Mesothelial cell of epicardium (in vitro differentiated cells): ENCODE results near the gene DPP6. TPM values are rescaled to one million over a fixed set of nuclear protein-coding genes. Genes with fewer than 3 reads are reported as not detected.

Source experiments
- DNase-seq, 2 experiments: peaks; one replicate each; pipeline ENCODE4 v3.0.0; 2021; ENCODE audit warnings: low spot score in 2 of 2; ENCODE audit not compliant: unreplicated experiment in 2 of 2
- H3K27ac Mint-ChIP-seq: 2 replicates; pipeline ENCODE4 v1.8.0; 2021; ENCODE audit warnings: mixed read lengths
- H3K27me3 Mint-ChIP-seq: 2 replicates; pipeline ENCODE4 v1.8.0; 2021; ENCODE audit warnings: low read depth, mixed read lengths
- H3K36me3 Mint-ChIP-seq: 2 replicates; pipeline ENCODE4 v1.8.0; 2021; ENCODE audit warnings: mixed read lengths
- H3K4me1 Mint-ChIP-seq: 2 replicates; pipeline ENCODE4 v1.8.0; 2021; ENCODE audit warnings: mixed read lengths
- H3K4me3 Mint-ChIP-seq: 2 replicates; pipeline ENCODE4 v1.8.0; 2021; ENCODE audit warnings: mild to moderate bottlenecking, moderate library complexity, mixed read lengths
- H3K9me3 Mint-ChIP-seq: 2 replicates; pipeline ENCODE4 v1.8.0; 2021; ENCODE audit warnings: mixed read lengths
- total RNA-seq: library from RNA; stranded (reverse); gene quantifications from 3 replicates; pipeline ENCODE4 v1.2.1, GENCODE V29; 2021
- TF ChIP-seq, protein P1 (sequence below): fragments of 200-600 bp; sonication (generic); IDR thresholded peaks from one replicate; pipeline ENCODE4 v1.5.0; 2021; ENCODE audit warnings: antibody characterized with exemption; ENCODE audit not compliant: unreplicated experiment

The DPP6 gene
- total RNA-seq, 1 donor from 2014 or later: 0.09 TPM

DNA sequence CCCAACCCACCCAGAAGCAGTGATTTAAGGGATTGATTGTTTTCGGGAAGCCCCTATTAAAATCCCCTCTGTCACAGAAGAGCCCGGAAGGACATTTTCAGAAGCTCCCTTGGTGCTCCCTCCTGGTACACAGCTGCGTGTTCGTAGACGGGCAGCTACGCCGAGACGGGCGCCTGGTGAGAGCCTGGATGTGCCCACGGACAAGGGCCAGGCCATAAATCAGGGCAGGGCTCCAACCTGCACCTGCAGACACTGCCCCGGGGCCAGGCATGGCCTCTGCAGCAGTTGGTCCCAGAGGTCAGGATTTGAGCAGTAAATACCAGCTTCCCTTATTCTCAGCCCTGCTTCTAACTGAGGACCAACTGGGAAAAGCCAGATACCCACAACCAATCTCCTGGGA, 843.9 kb downstream of the DPP6 start:
- Mint-ChIP-seq H3K4me3 (no peak overlapping the region), H3K36me3 (no peaks in the 10 kb centered on the region), H3K27me3 (peaks cover 4% of the 10 kb centered on the region), H3K9me3 (no peaks in the 10 kb centered on the region), H3K27ac (no peak overlapping the region), H3K4me1 (no peaks in the 10 kb centered on the region)
- no peak for DNase-seq
- TF ChIP-seq, protein P1, sequence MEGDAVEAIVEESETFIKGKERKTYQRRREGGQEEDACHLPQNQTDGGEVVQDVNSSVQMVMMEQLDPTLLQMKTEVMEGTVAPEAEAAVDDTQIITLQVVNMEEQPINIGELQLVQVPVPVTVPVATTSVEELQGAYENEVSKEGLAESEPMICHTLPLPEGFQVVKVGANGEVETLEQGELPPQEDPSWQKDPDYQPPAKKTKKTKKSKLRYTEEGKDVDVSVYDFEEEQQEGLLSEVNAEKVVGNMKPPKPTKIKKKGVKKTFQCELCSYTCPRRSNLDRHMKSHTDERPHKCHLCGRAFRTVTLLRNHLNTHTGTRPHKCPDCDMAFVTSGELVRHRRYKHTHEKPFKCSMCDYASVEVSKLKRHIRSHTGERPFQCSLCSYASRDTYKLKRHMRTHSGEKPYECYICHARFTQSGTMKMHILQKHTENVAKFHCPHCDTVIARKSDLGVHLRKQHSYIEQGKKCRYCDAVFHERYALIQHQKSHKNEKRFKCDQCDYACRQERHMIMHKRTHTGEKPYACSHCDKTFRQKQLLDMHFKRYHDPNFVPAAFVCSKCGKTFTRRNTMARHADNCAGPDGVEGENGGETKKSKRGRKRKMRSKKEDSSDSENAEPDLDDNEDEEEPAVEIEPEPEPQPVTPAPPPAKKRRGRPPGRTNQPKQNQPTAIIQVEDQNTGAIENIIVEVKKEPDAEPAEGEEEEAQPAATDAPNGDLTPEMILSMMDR: no peak

DNA sequence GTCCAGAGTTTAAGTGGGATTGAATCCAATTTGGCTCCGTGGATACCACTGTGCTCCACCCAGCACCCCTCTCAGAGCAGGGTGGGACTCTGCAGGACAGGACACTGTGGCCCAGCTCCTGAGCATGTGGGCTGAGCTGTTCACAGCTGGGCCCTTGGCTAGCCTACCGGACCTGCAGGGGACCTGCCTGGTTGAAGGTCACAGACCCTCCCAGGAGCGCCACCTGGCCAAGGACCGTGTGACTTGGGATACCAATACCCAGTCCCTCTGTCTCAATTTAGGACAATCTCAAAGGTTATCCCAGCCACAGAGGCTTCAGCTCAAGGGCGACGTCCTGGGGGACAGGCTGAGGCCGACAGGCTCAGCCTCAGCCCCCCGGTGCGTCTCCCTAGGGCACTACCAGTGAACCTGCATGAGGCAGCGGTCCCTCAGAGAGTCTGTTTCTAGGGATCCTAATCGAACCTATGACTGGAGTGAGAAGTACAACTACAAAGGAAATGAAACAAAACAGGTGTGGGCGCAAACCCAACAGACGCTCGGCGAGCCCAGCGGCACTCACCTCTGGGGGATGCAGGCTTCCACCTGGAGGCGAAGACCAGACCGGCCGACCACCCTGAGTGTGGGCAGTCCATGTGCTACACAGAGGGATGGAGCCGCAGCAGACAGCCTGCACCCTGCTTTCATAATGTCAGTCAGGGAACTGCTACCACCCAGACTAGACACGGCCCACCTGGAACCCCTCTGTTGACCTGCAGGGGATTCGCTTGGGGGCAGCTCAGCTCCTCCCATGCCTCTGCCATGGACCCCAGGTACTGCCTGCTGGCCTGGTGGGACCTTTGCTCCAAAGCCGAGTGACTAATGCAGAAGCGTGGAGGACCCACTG, 847.0 kb downstream of the DPP6 start:
- Mint-ChIP-seq H3K36me3 (no peaks in the 10 kb centered on the region), H3K9me3 (no peaks in the 10 kb centered on the region), H3K4me1 (no peaks in the 10 kb centered on the region), H3K27ac (no peak overlapping the region), H3K27me3 (peaks cover 4% of the 10 kb centered on the region), H3K4me3 (no peak overlapping the region)
- TF ChIP-seq, protein P1: no peak
- no peak for DNase-seq

DNA sequence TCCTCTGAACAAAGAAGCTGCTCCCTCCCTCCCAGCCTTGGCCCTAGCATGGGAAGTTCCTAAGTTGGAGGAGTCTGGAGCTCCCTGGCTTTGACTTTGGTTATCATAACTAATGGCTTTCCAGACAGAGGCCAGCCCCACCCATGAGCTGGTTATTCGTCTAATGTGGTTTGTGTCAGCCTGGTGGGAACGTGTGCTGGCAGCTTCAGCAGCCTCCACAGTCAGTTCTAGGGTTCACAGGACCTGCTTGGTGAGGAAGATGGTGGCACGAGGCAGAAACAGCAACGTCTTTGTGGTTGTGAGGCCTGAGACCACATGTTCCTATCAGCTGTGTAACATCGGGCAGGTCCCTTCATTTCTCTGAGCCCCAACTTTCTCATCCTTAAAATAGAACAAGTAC, 847.7 kb downstream of the DPP6 start:
- Mint-ChIP-seq H3K36me3 (no peaks in the 10 kb centered on the region), H3K4me1 (no peaks in the 10 kb centered on the region), H3K27ac (no peak overlapping the region)

DNA sequence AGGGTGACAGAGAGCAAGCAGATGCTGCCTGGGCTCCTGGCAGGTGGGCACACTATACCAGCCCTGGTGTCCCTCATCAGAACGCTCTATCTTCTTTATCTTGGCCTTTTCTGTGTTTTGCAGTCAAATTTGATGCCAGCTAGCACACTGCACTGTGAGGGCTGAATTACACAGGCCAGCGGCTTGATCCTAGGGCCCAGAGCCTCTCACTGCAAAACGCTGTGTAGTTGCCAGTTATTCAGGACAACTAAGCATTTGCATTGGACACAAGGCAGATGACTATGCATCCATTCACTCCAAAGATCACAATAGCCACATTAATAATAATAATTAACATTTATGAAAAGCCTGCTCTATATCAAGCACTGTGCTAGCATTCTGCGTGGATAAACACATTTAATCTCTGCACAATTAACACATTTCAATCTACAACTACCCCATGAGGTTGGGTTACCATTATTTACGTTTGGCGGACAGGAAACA, 850.4 kb downstream of the DPP6 start:
- no peak overlapping the region for H3K27ac Mint-ChIP-seq
- TF ChIP-seq, protein P1: no peak
- no peaks in the 10 kb centered on the region for H3K27me3 Mint-ChIP-seq
- no peak overlapping the region for H3K4me3 Mint-ChIP-seq
- no peak for DNase-seq
- no peaks in the 10 kb centered on the region for H3K9me3 Mint-ChIP-seq
- no peaks in the 10 kb centered on the region for H3K36me3 Mint-ChIP-seq
- H3K4me1 Mint-ChIP-seq: no peaks in the 10 kb centered on the region

More for the DNA sequence above, 847.7 kb downstream of the DPP6 start:
- DNase-seq: no peak
- Mint-ChIP-seq H3K4me3 (no peak overlapping the region), H3K27me3 (peaks cover 4% of the 10 kb centered on the region), H3K9me3 (no peaks in the 10 kb centered on the region)
- TF ChIP-seq, protein P1: no peak

DNA sequence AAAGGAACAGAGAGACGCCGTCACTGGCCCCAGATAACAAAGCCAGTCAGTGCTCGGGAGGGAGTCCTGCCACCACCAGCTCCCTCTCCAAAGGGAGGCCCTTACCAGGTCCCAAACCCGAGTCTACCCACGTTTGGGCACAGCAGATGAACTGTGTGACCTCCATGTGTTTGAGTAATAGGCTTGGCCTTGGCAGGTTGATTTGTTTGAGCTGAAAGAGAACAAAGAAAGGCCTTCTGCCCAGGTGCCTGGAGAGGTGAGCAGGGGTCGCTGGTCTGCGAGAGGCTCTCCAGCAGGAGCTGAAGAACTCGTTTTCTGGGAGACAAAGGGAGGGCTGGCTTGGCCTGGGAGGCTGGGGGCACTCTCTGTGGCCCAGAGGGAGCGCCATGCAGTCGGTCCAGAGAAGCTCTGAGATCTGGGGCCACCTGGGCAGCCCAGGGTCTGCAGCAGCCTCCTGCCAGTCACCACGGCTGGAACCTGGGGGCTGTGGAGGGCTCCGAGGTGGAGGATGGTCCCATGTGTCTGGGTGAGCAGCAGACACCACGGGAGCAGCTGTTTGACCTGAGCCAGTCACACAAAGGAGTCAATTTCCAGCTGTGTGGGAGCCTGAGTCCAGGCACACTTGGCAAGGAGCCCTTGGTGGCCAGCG, 851.0 kb downstream of the DPP6 start:
- Mint-ChIP-seq H3K4me1 (no peaks in the 10 kb centered on the region), H3K4me3 (no peak overlapping the region), H3K36me3 (no peaks in the 10 kb centered on the region), H3K27ac (no peak overlapping the region), H3K9me3 (no peaks in the 10 kb centered on the region), H3K27me3 (no peaks in the 10 kb centered on the region)
- TF ChIP-seq, protein P1: no peak
- no peak for DNase-seq
